Psoas muscle (tissue), 8 donors: ENCODE results near the gene PHF20. TPM values are rescaled to one million over a fixed set of nuclear protein-coding genes. Genes with fewer than 3 reads are reported as not detected.

Source experiments
- ATAC-seq, 4 donors: fragments of 200-7000 bp; cut with Tn5 transposase; one replicate each; pipeline ENCODE4 v1.9.1; 2020; ENCODE audit warnings: moderate library complexity in 3 of 4, mild to moderate bottlenecking in 2 of 4
- DNase-seq, 2 donors: peaks; one replicate each; pipeline ENCODE4 v3.0.0-alpha.2; 2020
- H3K27ac ChIP-seq: fragments of 200-600 bp; one replicate; pipeline ENCODE4 v1.8.0; 2022
- H3K27me3 ChIP-seq, 3 donors: fragments of 200-600 bp in 1 of 3; one replicate each; pipeline versions ENCODE4 v1.6.1 to v1.8.0; 2013 to 2022; ENCODE audit warnings: low read length in 2 of 3, mild to moderate bottlenecking in 2 of 3, moderate library complexity in 1 of 3; ENCODE audit not compliant: insufficient read depth in 3 of 3
- H3K36me3 ChIP-seq, 2 donors: fragments of 200-600 bp in 1 of 2; one replicate each; pipeline versions ENCODE4 v1.6.1 to v1.8.0; 2013 to 2022; ENCODE audit warnings: low read depth in 1 of 2, mild to moderate bottlenecking in 1 of 2, moderate library complexity in 1 of 2; ENCODE audit not compliant: insufficient read depth in 1 of 2
- H3K4me1 ChIP-seq: fragments of 200-600 bp; one replicate; pipeline ENCODE4 v1.8.0; 2022
- H3K4me3 ChIP-seq: fragments of 200-600 bp; one replicate; pipeline ENCODE4 v1.8.0; 2022; ENCODE audit warnings: mild to moderate bottlenecking
- H3K9me3 ChIP-seq: fragments of 200-600 bp; one replicate; pipeline ENCODE4 v1.8.0; 2022
- WGBS, 3 donors: extraction: QIAGEN DNeasy Blood & Tissue Kit; methylation state at CpG; one replicate each; pipeline versions ENCODE4 v1.1.6 to v1.1.7; 2013; 5-methylcytosine and 5-hydroxymethylcytosine counted together
- intact Hi-C, 2 donors: fragments of 100-400 bp; cut with DNase I; formaldehyde crosslinking; loops; one replicate each; pipeline versions ENCODE4 v1.11.0 to v1.14.2; 2022
- polyA plus RNA-seq, 3 donors: library from polyadenylated mRNA; stranded (reverse); fragments of 200-250 nt; gene quantifications; one replicate each; pipeline ENCODE4 v1.2.3, GENCODE V29; 2013
- total RNA-seq, 4 donors: library from RNA; stranded (reverse); fragmentation: NEBNext Ultra II Directional in 2 of 4; extraction: Animal tissue kit (Norgen Biotek cat#: 25700) in 2 of 4; gene quantifications; one replicate each; pipeline versions ENCODE4 v1.2.1 to v1.2.4, GENCODE V29; 2021 to 2023
- TF ChIP-seq, protein P1 (sequence below): fragments of 200-600 bp; IDR thresholded peaks from one replicate; pipeline ENCODE4 v1.8.0; 2022; ENCODE audit warnings: antibody characterized with exemption
- donor health status: healthy with polysubstance abuse.
- donor health status: DM: no; HTN: no; CAD: no; lungs with moderate emphysema.
- donor health status: Bipolar disorder and iron deficiency.
- donor health status: healthy.
- donor health status: DM: yes; HTN: yes; CAD: no.
- donor health status: DM: no; HTN: no; CAD: no.
- donor health status: DM: no; HTN: no; CAD: no.
- donor health status: DM: yes; HTN: yes; CAD: no.

The PHF20 gene
- total and polyA plus RNA-seq, 7 donors: 32.1 to 97.9 (median 58.6) TPM

DNA sequence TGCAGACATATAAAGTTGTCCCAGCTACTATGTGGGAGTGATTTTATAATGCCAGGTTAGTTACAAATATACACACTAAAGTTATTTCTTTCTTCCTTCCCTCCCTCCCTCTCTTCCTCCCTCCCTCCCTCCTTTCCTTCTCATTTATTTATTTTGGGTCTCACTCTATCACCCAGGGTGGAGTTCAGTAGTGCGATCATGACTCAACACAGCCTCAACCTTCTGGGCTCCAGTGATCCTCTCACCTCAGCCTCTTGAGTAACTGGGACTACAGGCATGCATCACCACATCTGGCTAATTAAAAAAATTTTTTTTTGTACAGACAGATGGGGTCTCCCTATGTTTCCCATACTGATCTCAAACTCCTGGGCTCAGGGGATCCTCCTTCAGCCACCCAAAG lies 59.2 kb downstream of the PHF20 start:
- H3K9me3 ChIP-seq: no peaks in the 10 kb centered on the region
- no peak overlapping the region for H3K27ac ChIP-seq
- WGBS, 3 donors: 95 to 100% (median 100%) methylated on average over 1 of the region's 1 CpG
- H3K4me3 ChIP-seq: no peak overlapping the region
- no peaks in the 10 kb centered on the region for H3K36me3 ChIP-seq
- TF ChIP-seq, protein P1, sequence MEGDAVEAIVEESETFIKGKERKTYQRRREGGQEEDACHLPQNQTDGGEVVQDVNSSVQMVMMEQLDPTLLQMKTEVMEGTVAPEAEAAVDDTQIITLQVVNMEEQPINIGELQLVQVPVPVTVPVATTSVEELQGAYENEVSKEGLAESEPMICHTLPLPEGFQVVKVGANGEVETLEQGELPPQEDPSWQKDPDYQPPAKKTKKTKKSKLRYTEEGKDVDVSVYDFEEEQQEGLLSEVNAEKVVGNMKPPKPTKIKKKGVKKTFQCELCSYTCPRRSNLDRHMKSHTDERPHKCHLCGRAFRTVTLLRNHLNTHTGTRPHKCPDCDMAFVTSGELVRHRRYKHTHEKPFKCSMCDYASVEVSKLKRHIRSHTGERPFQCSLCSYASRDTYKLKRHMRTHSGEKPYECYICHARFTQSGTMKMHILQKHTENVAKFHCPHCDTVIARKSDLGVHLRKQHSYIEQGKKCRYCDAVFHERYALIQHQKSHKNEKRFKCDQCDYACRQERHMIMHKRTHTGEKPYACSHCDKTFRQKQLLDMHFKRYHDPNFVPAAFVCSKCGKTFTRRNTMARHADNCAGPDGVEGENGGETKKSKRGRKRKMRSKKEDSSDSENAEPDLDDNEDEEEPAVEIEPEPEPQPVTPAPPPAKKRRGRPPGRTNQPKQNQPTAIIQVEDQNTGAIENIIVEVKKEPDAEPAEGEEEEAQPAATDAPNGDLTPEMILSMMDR: no peak
- DNase-seq (no peak), ATAC-seq (peak in 1 of 4 donors; percentile 27)
- H3K4me1 ChIP-seq: peaks cover 34% of the 10 kb centered on the region
- intact Hi-C loops: no loop called here
- no peaks in the 10 kb centered on the region for H3K27me3 ChIP-seq

DNA sequence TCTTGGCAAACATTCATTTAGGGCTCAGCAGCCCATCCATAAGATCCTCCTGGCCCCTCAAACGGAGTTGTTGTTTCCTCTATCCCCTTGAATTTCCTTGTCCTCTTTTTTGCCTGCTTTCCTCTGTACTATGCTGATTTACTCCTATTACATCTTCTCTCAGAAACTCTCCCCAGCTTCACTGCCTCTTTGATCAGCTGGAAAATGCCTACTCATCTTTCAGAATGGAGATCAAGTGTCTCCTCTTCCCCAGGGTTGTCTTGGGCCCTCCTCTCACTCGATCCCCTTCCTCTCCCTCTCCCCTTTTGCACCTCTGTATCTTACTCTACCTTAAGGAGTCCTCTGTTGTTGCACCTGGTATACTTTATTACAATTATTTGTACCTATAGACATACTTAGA lies 60.2 kb downstream of the PHF20 start:
- Histone ChIP-seq H3K4me3 (no peak overlapping the region), H3K36me3 (no peaks in the 10 kb centered on the region), H3K27me3 (no peaks in the 10 kb centered on the region), H3K4me1 (peaks cover 34% of the 10 kb centered on the region), H3K27ac (no peak overlapping the region), H3K9me3 (no peaks in the 10 kb centered on the region)
- intact Hi-C loops: no loop called here
- no peak for DNase-seq
- WGBS, 3 donors: 53 to 72% (median 57%) methylated on average over 2 of the region's 2 CpGs
- no peak for ATAC-seq
- TF ChIP-seq, protein P1: no peak

DNA sequence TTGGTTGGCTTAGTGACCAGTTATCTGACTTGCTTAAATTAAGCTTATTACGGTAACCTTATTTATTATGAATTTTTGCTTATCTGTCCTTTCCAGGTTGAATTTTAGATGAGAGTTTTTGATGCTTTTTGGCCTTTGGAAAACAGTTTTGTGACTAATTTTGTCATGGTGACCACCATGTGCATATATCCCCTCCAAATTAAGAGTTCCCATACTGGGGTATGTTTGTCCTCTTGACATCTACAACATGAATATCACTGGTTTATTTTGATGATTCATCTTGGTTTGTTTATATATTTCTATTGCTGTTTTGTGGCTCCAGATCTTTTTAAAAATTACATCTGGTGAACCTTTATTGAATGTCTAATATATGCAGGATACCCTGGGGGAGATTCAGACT lies 61.4 kb downstream of the PHF20 start:
- no peak for DNase-seq
- TF ChIP-seq, protein P1: no peak
- no peak for ATAC-seq

DNA sequence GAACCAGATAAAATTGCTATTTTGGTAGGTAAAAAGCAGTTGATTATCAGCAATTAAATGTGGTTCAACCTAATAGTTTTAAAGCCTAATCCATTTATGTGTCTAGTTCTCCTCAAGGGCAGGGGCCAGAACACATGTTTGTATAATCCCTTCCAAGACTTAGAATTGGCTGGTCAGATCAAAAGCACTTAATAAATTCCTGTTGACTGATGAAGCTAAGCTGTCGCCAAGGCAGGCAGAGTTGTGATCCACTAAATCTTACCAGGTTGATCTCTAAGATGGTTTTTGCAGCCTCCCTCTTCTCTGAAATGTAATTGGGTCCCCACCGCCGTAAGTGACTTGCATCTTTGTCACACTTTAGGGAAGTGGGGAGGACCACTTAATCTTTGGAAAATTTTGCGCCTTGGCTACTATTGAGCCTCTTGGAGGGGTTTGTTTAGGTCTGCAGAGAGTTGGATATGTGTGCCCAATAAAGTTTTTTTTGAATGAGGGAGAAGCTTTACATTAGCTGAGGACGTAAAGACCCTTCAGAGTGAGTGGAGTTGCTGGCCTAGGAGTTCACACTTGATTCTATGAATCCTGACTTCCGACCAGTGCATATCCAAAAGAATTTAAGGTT lies 65.9 kb downstream of the PHF20 start:
- peak; percentile 59 to 75 (median 68) for ATAC-seq
- intact Hi-C loops: no loop called here
- 64 to 71% (median 65%) methylated on average over 6 of the region's 6 CpGs for WGBS, 3 donors

More for the DNA sequence above, 61.4 kb downstream of the PHF20 start:
- no peaks in the 10 kb centered on the region for H3K27me3 ChIP-seq
- intact Hi-C loops: no loop called here
- H3K36me3 ChIP-seq: no peaks in the 10 kb centered on the region
- H3K9me3 ChIP-seq: no peaks in the 10 kb centered on the region
- peaks cover 44% of the 10 kb centered on the region for H3K4me1 ChIP-seq
- no peak overlapping the region for H3K4me3 ChIP-seq
- no peak overlapping the region for H3K27ac ChIP-seq
- WGBS, 3 donors: 97 to 100% (median 97%) methylated on average over 1 of the region's 1 CpG

More for the DNA sequence above, 65.9 kb downstream of the PHF20 start:
- peaks cover 19% of the 10 kb centered on the region for H3K4me1 ChIP-seq
- no peaks in the 10 kb centered on the region for H3K27me3 ChIP-seq
- no peak for DNase-seq
- peak overlapping the region; percentile 20 for H3K4me3 ChIP-seq
- peaks cover 0 to 4% of the 10 kb centered on the region in 2 donors for H3K36me3 ChIP-seq
- peak overlapping the region; percentile 73 for H3K27ac ChIP-seq
- no peaks in the 10 kb centered on the region for H3K9me3 ChIP-seq
- TF ChIP-seq, protein P1: no peak
